GM18907 (cell line): Measurements from ENCODE around the gene GIGYF1.
"Not testable (repeated sequence)": the region's sequence is repeated elsewhere in the genome, so short reads cannot be mapped to it uniquely, and the experiment has no call there.

Experiments
- ATAC-seq: cut with Tn5 transposase; IDR thresholded peaks from one replicate; pipeline ENCODE4 v1.9.1; 2021; ENCODE audit warnings: mild to moderate bottlenecking, moderate library complexity; ENCODE audit not compliant: unreplicated experiment

Gene GIGYF1

DNA sequence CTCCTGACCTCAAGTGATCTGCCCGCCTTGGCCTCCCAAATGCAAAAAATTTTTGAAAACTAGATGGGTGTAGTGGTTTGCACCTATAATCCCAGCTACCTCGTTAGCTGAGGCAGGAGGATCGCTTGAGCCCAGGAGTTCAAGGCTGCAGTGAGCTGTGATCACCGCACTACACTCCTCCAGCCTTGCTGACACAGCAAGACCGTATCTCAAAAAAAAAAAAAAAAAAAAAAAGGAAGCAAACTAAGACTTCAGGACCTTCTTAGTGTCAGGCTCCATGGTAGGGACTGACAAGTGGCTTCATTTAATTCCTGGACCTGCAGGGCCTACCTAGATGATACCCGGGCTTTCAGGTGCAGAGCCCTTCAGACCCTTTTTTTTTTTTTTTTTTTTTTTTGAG, 14.3 kb upstream of the GIGYF1 start:
- no peak for ATAC-seq

GRCh38 chr7:100706672-100707311, 12.7 kb upstream of the GIGYF1 start:
- ATAC-seq, result no peak

DNA sequence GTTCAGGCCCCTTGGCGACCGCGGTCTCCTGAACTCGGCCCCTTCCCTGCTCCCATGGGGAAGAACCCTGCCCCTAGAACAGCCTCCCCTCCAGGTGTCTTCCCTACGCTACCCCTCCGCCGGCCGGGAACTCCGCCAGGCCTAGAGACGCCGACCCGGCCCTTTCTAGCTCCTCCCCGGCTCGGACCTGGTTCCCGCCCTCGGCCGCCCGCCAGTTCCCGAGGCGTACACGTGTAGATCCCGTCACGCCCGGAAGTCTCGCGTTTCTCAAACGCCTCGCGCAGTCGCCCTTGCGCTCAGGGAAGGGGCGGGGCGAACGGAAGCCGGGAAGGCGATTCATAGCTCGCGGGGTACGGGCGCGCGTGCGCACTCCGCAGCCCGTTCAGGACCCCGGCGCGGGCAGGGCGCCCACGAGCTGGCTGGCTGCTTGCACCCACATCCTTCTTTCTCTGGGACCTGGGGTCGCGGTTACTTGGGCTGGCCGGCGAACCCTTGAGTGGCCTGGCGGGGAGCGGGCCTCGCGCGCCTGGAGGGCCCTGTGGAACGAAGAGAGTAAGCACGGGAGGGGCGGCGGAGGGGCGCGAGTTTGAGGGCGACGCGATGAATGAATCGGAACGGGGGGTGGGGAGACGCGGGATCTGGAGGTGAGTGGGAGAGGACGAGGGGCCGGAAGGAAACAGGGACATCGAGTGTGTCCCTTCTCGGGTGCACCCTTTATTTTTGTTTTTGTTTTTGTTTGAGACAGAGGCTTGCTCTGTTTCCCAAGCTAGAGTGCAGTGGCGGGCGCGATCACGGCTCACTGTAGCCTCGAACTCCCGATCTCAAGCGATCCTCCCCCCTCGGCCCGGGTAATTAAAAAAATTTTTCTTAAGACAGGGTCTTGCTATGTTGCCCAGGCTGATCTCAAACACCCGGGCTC, 12.0 kb upstream of the GIGYF1 start, which contains the start of gene POP7:
Gene POP7 (plus strand): TSS at position 369 of the 919 bp plus-strand sequence. CDS start 710 bp downstream, outside the sequence.
- peak; percentile 88 for ATAC-seq

DNA sequence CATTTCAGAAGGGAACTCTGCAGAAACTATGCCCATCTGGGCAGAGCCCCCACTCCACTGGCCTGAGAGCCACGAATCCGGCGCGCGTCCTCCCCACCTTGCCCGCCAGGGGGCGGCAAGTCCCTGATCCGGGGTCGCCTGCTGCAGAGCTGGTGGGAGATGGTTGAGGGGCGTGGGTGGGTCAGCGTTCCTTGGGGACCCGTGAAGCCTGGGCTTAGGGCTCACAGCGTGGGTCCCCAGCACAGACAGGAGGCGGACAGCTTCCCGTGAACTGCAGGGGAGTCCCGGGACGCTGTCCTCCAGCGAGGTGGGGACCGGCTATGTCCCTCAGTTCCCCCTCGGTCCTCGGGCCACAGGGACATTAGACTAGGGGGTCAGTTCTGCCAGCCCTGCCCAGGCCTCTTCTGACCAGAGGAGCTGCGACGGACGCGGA, 11.3 kb upstream of the GIGYF1 start:
- peak; percentile 66 for ATAC-seq

DNA sequence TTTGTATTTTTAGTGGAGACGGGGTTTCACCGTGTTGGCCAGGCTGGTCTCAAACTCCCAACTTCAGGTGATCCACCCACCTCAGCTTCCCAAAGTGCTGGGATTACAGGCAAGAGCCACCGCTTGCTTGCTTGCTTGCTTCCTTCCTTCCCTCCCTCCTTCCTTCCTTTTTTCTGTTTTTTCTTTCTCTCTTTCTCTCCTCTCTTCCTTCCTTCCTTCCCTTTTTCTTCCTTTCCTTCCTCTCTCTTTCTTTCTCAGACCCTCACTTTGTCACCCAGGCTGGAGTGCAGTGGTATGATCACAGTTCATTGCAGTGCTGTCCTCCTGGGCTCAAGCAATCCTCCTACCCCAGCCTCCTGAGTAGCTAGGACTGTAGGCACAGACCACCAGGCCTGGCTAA, 7.0 kb upstream of the GIGYF1 start:
- not testable (repeated sequence) for ATAC-seq

DNA sequence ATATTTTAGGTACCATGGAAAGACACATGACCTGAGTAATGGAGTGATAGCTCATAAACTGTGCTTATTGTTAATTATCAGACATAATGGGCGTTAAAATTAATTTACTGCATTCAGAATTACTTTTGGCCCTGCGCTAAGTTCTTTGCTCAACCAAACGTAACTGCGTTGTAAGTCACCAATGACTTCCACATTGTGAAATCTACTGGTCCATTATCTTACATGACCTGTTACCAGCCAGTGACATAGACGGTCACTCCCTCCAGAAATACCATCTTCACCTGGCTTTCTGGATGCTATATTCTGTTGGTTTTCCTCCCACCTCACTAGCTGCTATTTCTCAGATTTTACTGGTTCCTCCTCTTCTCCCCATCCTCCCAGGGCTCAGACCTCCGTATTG, 5.0 kb upstream of the GIGYF1 start:
- no peak for ATAC-seq

DNA sequence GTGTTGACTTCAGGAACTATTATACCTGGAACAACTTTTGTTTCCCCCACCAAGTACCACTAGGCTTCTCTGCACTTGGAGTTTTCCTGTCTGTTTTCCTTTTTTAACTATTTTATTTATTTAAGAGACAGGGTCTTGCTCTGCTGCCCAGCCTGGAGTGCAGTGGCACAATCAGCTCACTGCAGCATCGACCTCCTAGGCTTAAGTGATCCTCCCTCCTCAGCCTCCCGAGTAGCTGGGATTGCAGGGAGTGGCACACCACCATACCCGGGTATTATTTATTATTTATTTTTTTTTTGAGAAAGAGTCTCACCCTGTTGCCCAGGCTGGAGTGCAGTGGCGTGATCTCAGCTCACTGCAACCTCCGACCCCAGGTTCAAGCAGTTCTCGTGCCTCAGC, 2.1 kb upstream of the GIGYF1 start:
- no peak for ATAC-seq

DNA sequence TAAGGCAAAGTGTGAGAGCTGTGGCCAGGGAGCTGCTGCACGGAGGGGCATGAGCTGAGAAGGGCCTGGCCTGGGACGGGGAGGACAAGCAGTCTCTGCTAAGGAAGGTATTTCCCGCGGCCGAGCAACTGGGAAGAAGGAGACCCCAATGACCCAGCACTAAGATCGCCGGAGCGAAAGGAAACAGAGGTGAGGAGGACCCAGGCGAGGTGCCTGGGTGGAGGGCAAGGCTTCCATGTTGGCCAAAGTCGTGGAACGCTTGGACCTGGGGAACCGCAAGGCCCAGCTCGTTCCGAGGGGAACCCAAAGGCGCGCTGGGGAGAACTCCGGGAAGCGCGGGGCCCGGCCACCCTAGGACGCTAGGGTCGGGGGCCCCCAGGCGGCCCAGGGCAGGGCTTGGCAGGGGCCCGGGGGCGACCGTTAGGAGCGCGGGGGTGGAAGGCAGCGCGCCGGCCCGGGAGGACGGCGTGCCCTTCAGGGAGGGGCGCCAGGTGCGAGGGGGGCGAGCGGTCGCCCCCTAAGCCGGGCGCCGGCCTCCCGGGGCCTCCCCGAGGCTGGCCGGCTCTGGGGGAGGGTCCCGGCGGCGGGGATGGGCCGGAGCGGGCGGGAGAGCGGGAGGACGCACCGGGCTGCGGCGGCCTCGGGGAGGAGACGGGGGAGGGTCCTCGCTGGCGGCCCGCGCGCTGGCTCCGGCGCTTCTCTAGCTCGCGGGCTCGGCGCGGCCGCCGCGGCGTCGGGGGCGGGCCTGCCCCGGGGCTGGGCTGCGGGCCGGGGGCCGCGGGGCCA, 545 bp downstream of the GIGYF1 start:
- peak; percentile 23 for ATAC-seq

DNA sequence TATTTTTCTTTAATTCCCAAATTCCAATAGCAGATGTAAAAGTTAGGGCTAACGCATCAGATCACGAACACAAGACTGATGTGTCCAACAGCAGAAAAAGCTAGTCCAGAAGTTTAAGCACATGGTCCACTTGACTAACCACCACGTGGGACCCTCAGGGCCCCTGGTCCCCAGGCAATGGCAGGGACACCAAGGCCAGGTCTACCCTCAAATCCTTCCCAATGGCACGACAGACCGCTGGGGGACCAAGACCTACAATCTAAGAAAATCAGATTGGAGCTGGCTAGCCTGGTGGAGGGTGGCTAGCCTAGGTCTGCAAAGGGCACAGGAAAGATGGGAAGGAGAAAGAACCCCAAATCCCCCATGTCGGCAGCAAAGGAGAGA, 1.5 kb downstream of the GIGYF1 start:
- ATAC-seq, result no peak

GRCh38 chr7:100691676-100692577, 2.1 kb downstream of the GIGYF1 start:
- no peak for ATAC-seq

GRCh38 chr7:100689230-100690135, 4.6 kb downstream of the GIGYF1 start:
- ATAC-seq, result no peak

GRCh38 chr7:100688326-100688860, 5.7 kb downstream of the GIGYF1 start:
- no peak for ATAC-seq

DNA sequence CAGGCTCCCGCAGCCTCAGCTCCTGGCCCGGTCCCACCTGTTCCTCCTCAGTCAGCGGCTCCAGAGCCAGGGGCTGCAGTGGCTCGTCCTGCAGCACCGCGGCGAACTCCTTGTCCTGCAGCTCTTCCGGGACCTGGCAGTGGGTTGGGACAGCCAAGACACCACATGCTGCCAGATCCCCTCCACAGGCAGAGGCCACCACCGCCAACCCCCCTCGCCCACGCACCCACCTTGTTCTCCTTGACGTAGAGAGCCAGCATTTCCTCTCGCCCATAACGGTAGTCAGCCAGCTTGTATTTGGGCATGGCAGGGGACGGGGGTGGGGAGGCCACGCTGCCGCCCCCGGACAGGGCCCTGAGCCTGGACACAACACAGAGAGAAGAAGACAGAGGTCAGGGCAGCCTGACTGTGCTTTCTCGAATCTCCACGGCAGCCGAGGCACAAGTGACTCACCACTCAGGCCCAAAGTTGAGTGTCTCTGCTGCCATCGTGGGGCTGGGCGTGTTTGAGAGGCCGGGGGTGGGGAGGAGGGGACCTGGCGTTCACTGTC, 6.2 kb downstream of the GIGYF1 start:
- ATAC-seq, result no peak

DNA sequence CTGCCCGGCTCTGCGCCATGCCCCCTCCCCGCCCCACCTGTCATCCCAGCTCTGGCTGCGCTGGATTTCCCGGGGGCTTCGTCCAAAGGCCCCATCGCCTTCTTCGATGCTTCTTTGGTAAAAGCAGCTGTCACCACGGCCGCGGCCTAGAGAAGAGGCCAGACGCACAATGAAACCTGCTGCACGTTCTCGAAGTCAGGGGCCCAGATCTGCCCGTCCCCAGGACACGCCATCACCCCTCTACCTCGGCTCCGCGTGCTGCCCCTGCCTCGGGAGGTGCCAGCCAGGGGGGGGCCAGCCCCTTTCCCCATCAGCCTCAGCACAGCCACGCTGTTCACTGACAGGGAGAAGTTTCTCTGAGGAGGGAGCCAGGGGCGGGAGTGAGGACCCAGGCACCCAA, 6.8 kb downstream of the GIGYF1 start:
- ATAC-seq, result no peak

DNA sequence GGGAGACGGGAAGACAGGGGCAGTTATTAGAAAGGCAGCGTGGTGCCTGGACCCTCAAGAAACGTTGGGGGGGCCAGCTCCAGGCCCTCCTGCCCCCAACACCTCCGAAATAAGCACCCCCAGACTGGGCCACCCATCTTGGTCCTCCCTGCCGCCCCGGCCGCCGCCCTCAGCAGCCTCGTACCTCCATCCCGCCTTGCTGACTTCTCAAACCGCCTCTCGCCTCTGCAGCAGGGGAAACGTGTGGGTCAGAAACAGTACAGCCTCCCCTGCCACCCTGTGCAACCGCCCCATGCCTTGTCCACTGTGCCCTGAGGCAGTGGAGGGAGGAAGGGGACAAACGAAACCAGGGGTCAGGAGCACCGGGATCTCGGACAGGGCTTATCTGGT, 7.2 kb downstream of the GIGYF1 start:
- ATAC-seq, result no peak

DNA sequence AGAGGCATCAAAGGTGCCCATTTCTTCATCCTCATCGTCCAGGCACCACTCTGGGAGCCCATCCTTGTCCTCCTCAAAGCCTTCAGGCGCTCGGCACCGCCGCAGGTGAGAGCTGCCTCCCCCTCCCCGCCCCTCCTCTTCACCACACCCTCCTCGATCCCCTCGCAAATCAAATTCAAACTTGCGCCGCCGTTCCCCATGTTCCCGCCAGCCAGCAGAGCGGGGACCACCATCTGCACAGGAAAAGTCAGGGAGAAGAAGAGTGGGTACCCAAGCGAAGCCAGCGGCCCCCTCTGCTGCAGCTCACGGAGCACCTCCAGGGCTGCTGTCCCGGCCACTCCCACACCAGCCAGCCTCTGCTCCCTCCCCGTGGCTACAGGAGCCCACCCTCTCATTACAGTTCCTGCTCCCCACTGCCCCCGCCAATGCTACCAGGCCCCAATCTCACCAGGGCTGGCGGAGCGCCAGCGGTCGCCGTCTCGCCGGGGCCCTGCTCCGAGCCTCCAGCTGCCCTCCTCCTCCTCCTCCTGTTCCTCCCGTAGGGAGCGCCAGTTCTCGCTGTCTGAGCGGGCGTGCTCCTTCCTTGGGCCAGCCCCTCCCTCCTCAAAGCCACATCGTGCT, 7.7 kb downstream of the GIGYF1 start:
- ATAC-seq, result no peak

DNA sequence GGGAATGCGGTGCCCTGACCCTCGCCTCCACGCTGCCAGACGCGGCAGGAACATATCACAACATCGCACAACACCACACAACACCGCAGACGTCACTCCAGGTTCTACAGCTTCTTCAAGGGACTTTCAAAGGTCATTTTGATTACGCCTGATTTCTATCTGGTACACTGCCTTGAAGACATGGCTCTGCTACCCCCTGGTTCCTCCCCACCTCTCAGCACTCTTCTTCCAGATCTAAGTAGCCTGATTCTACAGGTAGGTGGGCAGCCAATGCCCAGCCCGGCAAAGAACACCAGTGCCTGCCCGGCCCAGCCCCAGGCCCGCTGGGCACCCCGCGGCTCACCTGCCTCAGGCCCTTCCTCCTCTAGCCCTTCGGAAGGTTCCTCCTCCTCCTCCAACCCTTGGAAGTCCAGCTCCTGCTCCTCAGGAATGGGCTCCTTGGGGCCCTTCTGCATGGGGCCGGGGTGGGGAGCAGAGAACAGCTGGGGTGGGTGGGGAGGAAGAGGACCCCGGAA, 8.4 kb downstream of the GIGYF1 start:
- no peak for ATAC-seq

DNA sequence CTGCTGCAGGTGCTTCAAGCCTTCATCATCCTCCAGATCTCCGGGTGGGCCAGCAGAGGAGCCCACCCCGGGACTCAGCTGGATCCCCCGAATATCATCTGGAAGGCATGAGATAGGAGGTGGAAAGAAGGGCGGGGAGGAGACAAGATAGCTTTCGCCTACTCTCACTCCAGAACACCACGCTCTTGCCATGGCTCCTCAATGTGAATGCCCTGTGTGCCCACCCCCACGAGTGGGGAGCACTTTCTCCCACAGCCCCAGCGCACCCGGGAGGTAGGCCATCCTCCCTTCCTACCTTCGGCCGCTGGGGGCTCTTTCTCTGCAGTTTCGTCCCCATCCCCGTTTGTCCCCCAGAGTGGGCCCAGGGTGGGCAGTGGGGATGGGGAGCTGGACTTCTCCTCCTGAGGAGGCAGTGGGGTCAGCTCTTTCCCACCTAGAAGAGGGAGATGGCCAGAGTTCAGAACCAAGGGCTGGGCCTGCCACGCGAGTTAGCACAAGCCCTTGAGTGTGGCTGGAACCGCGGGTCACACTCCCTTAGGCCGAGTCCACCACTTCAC, 8.9 kb downstream of the GIGYF1 start:
- no peak for ATAC-seq
